ENCODE measurements around the gene GRIK2.

The GRIK2 gene

GRCh38 chr6:101578306-101578705 is 184.8 kb downstream of the GRIK2 start:
- no peak for TF ChIP-seq CTCF (IDR thresholded peaks at IDR 0.05; ENCODE audit: insufficient read depth, missing control alignments)
- no peak for FAIRE-seq
- DNase-seq (ENCODE audit: insufficient read length, low spot score) = no peak

DNA sequence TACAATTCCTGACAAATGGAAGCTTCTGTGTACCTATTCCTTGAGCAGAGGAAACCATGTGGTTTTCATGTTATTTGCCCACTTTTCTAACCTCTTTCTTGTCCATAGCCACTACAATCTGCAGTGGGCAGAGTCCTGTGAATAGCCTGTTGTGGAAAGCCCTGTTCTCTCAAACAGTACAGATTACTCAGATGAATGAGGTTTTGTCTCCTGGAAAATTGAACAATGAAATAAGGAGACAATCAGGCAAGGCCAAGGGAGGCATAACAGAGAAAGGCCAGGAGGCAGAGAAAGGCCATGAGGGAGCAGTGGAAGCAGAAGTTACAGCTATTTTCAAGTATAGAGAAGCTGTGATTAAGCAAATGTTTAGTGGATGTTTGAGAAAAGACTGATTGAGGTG is 189.3 kb downstream of the GRIK2 start:
- DNase-seq (ENCODE audit: insufficient read length, low spot score) (no peak), FAIRE-seq (no peak)
- TF ChIP-seq CTCF (IDR thresholded peaks at IDR 0.05; ENCODE audit: insufficient read depth, missing control alignments) = no peak

DNA sequence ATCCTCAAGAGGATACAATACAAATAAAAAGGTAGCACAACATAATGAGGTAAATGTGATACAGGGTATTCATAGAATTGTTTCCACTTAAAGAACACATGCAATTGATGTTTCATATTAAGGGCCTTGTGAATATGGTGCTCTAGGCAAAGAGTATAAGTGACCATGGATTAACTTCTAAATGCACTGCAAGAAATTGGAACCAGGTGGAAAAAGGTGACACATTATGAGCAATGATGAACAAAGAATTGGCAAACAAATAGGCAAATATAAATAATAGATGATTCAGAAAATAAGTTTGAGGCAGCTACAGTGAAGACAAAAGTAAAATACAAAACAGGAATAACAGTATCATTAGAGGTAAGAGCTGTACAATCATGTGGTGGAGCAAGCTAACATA is 192.0 kb downstream of the GRIK2 start:
- DNase-seq (ENCODE audit: insufficient read length, low spot score) = no peak
- TF ChIP-seq CTCF (IDR thresholded peaks at IDR 0.05; ENCODE audit: insufficient read depth, missing control alignments) = no peak
- FAIRE-seq = no peak

DNA sequence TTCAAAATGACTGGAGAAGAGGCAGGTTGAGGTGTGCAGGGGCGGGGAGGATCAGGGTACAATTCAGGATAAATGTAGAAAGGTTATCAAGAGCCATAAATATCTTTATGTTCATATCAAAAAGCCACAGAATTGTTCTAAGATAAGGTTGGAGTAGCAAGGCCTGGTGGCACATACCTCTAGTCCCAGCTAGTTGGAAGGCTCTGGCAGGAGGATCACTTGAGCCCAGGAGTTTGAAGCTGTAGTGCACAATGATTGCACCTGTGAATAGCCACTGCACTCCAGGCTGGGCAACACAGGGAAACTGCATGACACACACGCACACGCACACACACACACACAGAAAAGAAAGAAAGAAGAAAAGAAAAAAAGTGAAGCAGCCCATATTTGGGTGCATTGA is 194.8 kb downstream of the GRIK2 start:
- TF ChIP-seq CTCF (IDR thresholded peaks at IDR 0.05; ENCODE audit: insufficient read depth, missing control alignments) = no peak
- DNase-seq (ENCODE audit: insufficient read length, low spot score) (no peak), FAIRE-seq (no peak)

GRCh38 chr6:101595276-101595675 is 201.8 kb downstream of the GRIK2 start:
- no peak for TF ChIP-seq CTCF (IDR thresholded peaks at IDR 0.05; ENCODE audit: insufficient read depth, missing control alignments)
- DNase-seq (ENCODE audit: insufficient read length, low spot score) (no peak), FAIRE-seq (no peak)

- FAIRE-seq = no peak
- DNase-seq (ENCODE audit: insufficient read length, low spot score) = no peak
- no peak for TF ChIP-seq CTCF (IDR thresholded peaks at IDR 0.05; ENCODE audit: insufficient read depth, missing control alignments)
These were observed 204.2 kb downstream of the GRIK2 start for GRCh38 chr6:101597693-101598092.

DNA sequence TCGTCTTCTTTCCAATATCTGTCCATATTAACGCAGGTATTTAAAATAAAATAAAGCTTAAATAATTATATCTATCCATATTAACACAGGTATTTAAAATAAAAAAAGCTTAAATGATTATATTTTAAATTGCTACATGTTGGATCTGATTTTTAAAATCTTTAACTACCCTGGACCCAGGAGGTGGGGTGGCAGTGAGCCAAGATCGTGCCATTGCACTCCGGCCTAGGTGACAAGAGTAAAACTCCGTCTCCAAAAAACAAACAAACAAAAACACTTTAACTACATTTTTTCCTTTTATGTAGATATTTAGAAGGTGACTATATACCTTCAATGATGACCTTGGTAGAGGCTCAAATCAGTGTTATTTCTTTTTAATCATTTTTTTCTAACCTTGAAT is 211.9 kb downstream of the GRIK2 start:
- DNase-seq (ENCODE audit: insufficient read length, low spot score) (no peak), FAIRE-seq (no peak)
- TF ChIP-seq CTCF (IDR thresholded peaks at IDR 0.05; ENCODE audit: insufficient read depth, missing control alignments) = no peak

Measured in D721Med (cell line).